ENCODE data around the gene OR4D11. TPM values are rescaled to one million over a fixed set of nuclear protein-coding genes. Genes with fewer than 3 reads are reported as not detected.

Gene OR4D11
- total RNA-seq, 1 donor from 2014 or later, result not detected

DNA sequence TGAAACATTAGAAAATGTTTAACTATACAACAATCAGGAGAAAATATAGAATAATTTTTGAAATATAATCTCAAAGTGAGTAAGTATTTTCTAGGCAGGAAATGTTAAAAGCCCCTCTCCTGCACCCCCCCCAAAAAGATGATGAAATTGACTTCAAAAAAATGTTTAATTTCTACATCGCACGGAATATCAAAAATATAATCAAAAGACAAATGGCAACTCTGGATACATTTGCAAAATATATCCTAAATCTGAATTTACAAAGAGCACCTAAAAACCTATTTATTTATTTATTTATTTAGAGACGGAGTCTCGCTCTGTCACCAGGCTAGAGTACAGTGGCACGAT lies 44.9 kb downstream of the OR4D11 start:
- no peak for TF ChIP-seq CTCF (IDR thresholded peaks at IDR 0.05; ENCODE audit: partially characterized antibody, unreplicated experiment)
- Mint-ChIP-seq H3K4me3 (ENCODE audit: unreplicated experiment) (no peak overlapping the region), H3K9me3 (ENCODE audit: unreplicated experiment) (peaks cover 27% of the 10 kb centered on the region), H3K27ac (ENCODE audit: unreplicated experiment) (peak overlapping the region; percentile 43), H3K4me1 (ENCODE audit: low read depth, unreplicated experiment) (peaks cover 8% of the 10 kb centered on the region), H3K27me3 (ENCODE audit: unreplicated experiment) (peaks cover 16% of the 10 kb centered on the region), H3K36me3 (ENCODE audit: unreplicated experiment) (no peaks in the 10 kb centered on the region)
- no peak for DNase-seq

GRCh38 chr11:59550368-59550841 lies 47.0 kb downstream of the OR4D11 start:
- H3K4me3 Mint-ChIP-seq (ENCODE audit: unreplicated experiment), result peak overlapping the region; percentile 89
- H3K9me3 Mint-ChIP-seq (ENCODE audit: unreplicated experiment), result peaks cover 29% of the 10 kb centered on the region
- peak; percentile 85 for DNase-seq
- TF ChIP-seq CTCF (IDR thresholded peaks at IDR 0.05; ENCODE audit: partially characterized antibody, unreplicated experiment), result peak; percentile 35
- H3K36me3 Mint-ChIP-seq (ENCODE audit: unreplicated experiment), result no peaks in the 10 kb centered on the region
- H3K27me3 Mint-ChIP-seq (ENCODE audit: unreplicated experiment), result peaks cover 16% of the 10 kb centered on the region
- peak overlapping the region; percentile 98 for H3K27ac Mint-ChIP-seq (ENCODE audit: unreplicated experiment)
- peaks cover 8% of the 10 kb centered on the region for H3K4me1 Mint-ChIP-seq (ENCODE audit: low read depth, unreplicated experiment)

- H3K27me3 Mint-ChIP-seq (ENCODE audit: unreplicated experiment), result peaks cover 21% of the 10 kb centered on the region
- TF ChIP-seq CTCF (IDR thresholded peaks at IDR 0.05; ENCODE audit: partially characterized antibody, unreplicated experiment), result no peak
- H3K9me3 Mint-ChIP-seq (ENCODE audit: unreplicated experiment), result peaks cover 34% of the 10 kb centered on the region
- peak overlapping the region; percentile 98 for H3K27ac Mint-ChIP-seq (ENCODE audit: unreplicated experiment)
- no peaks in the 10 kb centered on the region for H3K36me3 Mint-ChIP-seq (ENCODE audit: unreplicated experiment)
- peak; percentile 74 for DNase-seq
- H3K4me1 Mint-ChIP-seq (ENCODE audit: low read depth, unreplicated experiment), result peaks cover 8% of the 10 kb centered on the region
- H3K4me3 Mint-ChIP-seq (ENCODE audit: unreplicated experiment), result peak overlapping the region; percentile 89
Measured at GRCh38 chr11:59550842-59551658, 47.7 kb downstream of the OR4D11 start.

- H3K36me3 Mint-ChIP-seq (ENCODE audit: unreplicated experiment), result no peaks in the 10 kb centered on the region
- peak; percentile 23 for DNase-seq
- peak overlapping the region; percentile 98 for H3K27ac Mint-ChIP-seq (ENCODE audit: unreplicated experiment)
- peaks cover 8% of the 10 kb centered on the region for H3K4me1 Mint-ChIP-seq (ENCODE audit: low read depth, unreplicated experiment)
- no peak for TF ChIP-seq CTCF (IDR thresholded peaks at IDR 0.05; ENCODE audit: partially characterized antibody, unreplicated experiment)
- H3K4me3 Mint-ChIP-seq (ENCODE audit: unreplicated experiment), result peak overlapping the region; percentile 89
- H3K27me3 Mint-ChIP-seq (ENCODE audit: unreplicated experiment), result peaks cover 24% of the 10 kb centered on the region
- H3K9me3 Mint-ChIP-seq (ENCODE audit: unreplicated experiment), result peaks cover 38% of the 10 kb centered on the region
Measured at GRCh38 chr11:59551659-59552521, 48.5 kb downstream of the OR4D11 start.
